HepG2 (cell line): ENCODE data around the gene CPNE1. TPM values are rescaled to one million over a fixed set of nuclear protein-coding genes. Genes with fewer than 3 reads are reported as not detected.
A peak's percentile ranks its signal among the peaks of the same experiment; 100 is the strongest.

ENCODE experiments used
- GABPA ChIP-seq, 2 experiments: IDR thresholded peaks; 2 replicates each; pipeline ENCODE4 v1.6.1; 2011 to 2016; ENCODE audit warnings: low read depth in 2 of 2, low read length in 1 of 2, missing biosample characterization in 1 of 2, missing genetic modification characterization in 1 of 2
- PAWR ChIP-seq: sonication (generic); formaldehyde crosslinking; IDR thresholded peaks from 2 replicates; pipeline ENCODE4 v1.4.0; 2020; ENCODE audit warnings: missing genetic modification reagents, mild to moderate bottlenecking, borderline replicate concordance
- PCBP1 ChIP-seq: fragments of 200-400 bp; formaldehyde crosslinking; IDR thresholded peaks from 2 replicates; pipeline ENCODE4 v1.6.1; 2017; ENCODE audit warnings: mild to moderate bottlenecking, low read depth, low read length, borderline replicate concordance
- SNAPC2 ChIP-seq: sonication (generic); formaldehyde crosslinking; IDR thresholded peaks from 2 replicates; pipeline ENCODE4 v1.8.1; 2022; ENCODE audit warnings: mild to moderate bottlenecking, missing genetic modification reagents
- STAT5B ChIP-seq: sonication (generic); formaldehyde crosslinking; IDR thresholded peaks from 2 replicates; pipeline ENCODE4 v1.4.0; 2020; ENCODE audit warnings: missing genetic modification reagents
- U2AF1 ChIP-seq: fragments of 200-400 bp; formaldehyde crosslinking; optimal IDR thresholded peaks from 2 replicates; pipeline ENCODE3; 2017; ENCODE audit warnings: mild to moderate bottlenecking, low read depth, low read length
- ZBTB3 ChIP-seq: sonication (generic); formaldehyde crosslinking; IDR thresholded peaks from 2 replicates; pipeline ENCODE4 v1.4.0; 2020; ENCODE audit warnings: low read depth, mild to moderate bottlenecking, moderate library complexity, missing genetic modification reagents, borderline replicate concordance
- ZMYM3 ChIP-seq: sonication (generic); formaldehyde crosslinking; IDR thresholded peaks from 2 replicates; pipeline ENCODE4 v1.5.1; 2020; ENCODE audit warnings: mild to moderate bottlenecking, missing genetic modification reagents
- ZNF264 ChIP-seq: sonication (generic); formaldehyde crosslinking; IDR thresholded peaks from 2 replicates; pipeline ENCODE4 v1.4.0; 2020; ENCODE audit warnings: missing genetic modification reagents
- ZNF460 ChIP-seq: sonication (generic); formaldehyde crosslinking; IDR thresholded peaks from 2 replicates; pipeline ENCODE4 v1.5.1; 2020; ENCODE audit warnings: missing genetic modification reagents, mild to moderate bottlenecking, borderline replicate concordance
- ZNF577 ChIP-seq: sonication (generic); formaldehyde crosslinking; IDR thresholded peaks from 2 replicates; pipeline ENCODE4 v1.4.0; 2020; ENCODE audit warnings: mild to moderate bottlenecking, low read depth, missing genetic modification reagents, borderline replicate concordance
- ZNF614 ChIP-seq: IDR thresholded peaks from 2 replicates; pipeline ENCODE4 v1.6.1; 2018; ENCODE audit warnings: missing biosample characterization, missing genetic modification reagents, inconsistent platforms, borderline replicate concordance
- ZNF678 ChIP-seq: sonication (generic); formaldehyde crosslinking; IDR thresholded peaks from 2 replicates; pipeline ENCODE4 v1.4.0; 2020; ENCODE audit warnings: mild to moderate bottlenecking, missing genetic modification reagents
- ZNF7 ChIP-seq: IDR thresholded peaks from 2 replicates; pipeline ENCODE4 v1.6.1; 2016; ENCODE audit warnings: missing biosample characterization, missing genetic modification reagents
- ZNF780A ChIP-seq: sonication (generic); formaldehyde crosslinking; IDR thresholded peaks from 2 replicates; pipeline ENCODE4 v1.8.0; 2022; ENCODE audit warnings: mild to moderate bottlenecking, missing genetic modification reagents, moderate library complexity
- ZSCAN29 ChIP-seq: sonication (generic); formaldehyde crosslinking; conservative IDR thresholded peaks from 2 replicates; pipeline ENCODE4 v1.4.0; 2020; ENCODE audit warnings: mild to moderate bottlenecking, missing genetic modification reagents
- polyA plus RNA-seq, 8 experiments: library from polyadenylated mRNA; depleted of rRNA in 3 of 8; stranded (reverse) in 7 of 8; unstranded in 1 of 8; fragments of >200 nt; fragmentation: Illumina TruSeq in 4 of 8; extraction: Trizol in 4 of 8; gene quantifications; 2 replicates each; pipeline versions ENCODE4 v1.2.1 to v1.2.3, GENCODE V29; 2011 to 2016; ENCODE audit warnings: low read depth in 4 of 8, missing spikeins in 1 of 8, mixed read lengths in 1 of 8; ENCODE audit not compliant: insufficient read depth in 1 of 8
- total RNA-seq, 5 experiments: library from RNA; depleted of rRNA; stranded (reverse); fragments of >200 nt; fragmentation: Illumina TruSeq; extraction: Trizol; gene quantifications; 2 replicates each; pipeline ENCODE4 v1.2.3, GENCODE V29; 2016; ENCODE audit warnings: low read depth in 1 of 5
- TF ChIP-seq, protein P1 (sequence below): sonication (generic); formaldehyde crosslinking; IDR thresholded peaks from 2 replicates; pipeline ENCODE4 v1.8.1; 2022; ENCODE audit warnings: mild to moderate bottlenecking, missing genetic modification reagents
- TF ChIP-seq, protein P2 (sequence below): sonication (generic); formaldehyde crosslinking; IDR thresholded peaks from 2 replicates; pipeline ENCODE4 v1.5.0; 2020; ENCODE audit warnings: missing genetic modification reagents
- TF ChIP-seq, protein P3 (sequence below): sonication (generic); formaldehyde crosslinking; IDR thresholded peaks from 2 replicates; pipeline ENCODE4 v1.8.1; 2023; ENCODE audit warnings: mild to moderate bottlenecking, missing genetic modification reagents
- TF ChIP-seq, protein P4 (sequence below): sonication (generic); formaldehyde crosslinking; IDR thresholded peaks from 2 replicates; pipeline ENCODE4 v1.5.1; 2020; ENCODE audit warnings: missing genetic modification reagents, mild to moderate bottlenecking, borderline replicate concordance
- TF ChIP-seq, protein P5 (sequence below): sonication (generic); formaldehyde crosslinking; IDR thresholded peaks from 2 replicates; pipeline ENCODE4 v1.5.0; 2020; ENCODE audit warnings: missing genetic modification reagents
- TF ChIP-seq, protein P6 (sequence below): sonication (generic); formaldehyde crosslinking; IDR thresholded peaks from 2 replicates; pipeline ENCODE4 v1.4.0; 2020; ENCODE audit warnings: mild to moderate bottlenecking, missing genetic modification reagents

The CPNE1 gene
- total and polyA plus RNA-seq, 2 of the 13 experiments (the other 11 are each of a cell fraction or from before 2014, with no cell fraction given) = 408 to 431 TPM

DNA sequence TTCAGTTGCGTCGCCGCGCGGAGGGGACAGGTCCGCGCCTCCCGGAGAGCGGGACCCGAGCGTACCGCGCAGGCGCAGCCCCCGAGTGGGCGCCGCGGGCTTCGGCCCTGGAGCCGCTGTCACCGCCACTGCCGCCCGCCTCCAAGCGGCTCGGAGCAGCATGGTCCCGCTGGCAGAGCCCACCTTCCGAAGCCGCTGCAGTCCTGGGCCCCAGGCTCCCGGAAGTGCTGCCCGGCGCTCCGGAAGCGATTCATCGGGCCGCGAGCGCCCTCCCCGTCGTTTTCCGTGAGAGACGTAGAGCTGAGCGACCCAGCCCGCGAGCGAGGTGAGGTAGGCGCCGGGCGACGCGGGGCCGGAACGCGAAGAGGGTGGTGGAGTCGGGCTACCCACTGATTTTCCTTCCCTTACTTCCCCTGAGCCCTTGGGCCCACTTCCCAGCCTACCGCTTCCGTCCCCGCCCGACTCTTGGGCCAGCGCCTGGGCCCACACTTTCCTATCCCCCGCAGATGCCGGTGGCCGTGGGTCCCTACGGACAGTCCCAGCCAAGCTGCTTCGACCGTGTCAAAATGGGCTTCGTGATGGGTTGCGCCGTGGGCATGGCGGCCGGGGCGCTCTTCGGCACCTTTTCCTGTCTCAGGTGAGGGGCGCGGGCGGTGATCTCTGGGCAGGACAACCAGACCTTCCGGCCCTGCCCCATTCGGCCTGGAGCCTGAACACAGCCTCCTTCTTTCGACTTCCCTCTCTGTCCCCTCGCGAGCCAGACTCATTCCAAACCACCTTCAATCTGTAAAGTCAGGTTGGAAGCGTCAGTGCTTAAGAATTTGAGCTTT is 34.6 kb upstream of the CPNE1 start, which contains the start of the genes NFS1 and ROMO1 (continued):
- TF ChIP-seq, protein P1, sequence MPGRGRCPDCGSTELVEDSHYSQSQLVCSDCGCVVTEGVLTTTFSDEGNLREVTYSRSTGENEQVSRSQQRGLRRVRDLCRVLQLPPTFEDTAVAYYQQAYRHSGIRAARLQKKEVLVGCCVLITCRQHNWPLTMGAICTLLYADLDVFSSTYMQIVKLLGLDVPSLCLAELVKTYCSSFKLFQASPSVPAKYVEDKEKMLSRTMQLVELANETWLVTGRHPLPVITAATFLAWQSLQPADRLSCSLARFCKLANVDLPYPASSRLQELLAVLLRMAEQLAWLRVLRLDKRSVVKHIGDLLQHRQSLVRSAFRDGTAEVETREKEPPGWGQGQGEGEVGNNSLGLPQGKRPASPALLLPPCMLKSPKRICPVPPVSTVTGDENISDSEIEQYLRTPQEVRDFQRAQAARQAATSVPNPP (CRISPR knock-in tag) = peak; percentile 96; the same call in 1 of the 2 replicates
- TF ChIP-seq ZNF780A (CRISPR knock-in tag) (peak; percentile 96), ZMYM3 (CRISPR knock-in tag) (peak; percentile 75; the same call in 1 of the 2 replicates), STAT5B (CRISPR knock-in tag) (peak; percentile 87), ZNF577 (peak; percentile 78), ZNF264 (CRISPR knock-in tag) (peak; percentile 75), ZNF460 (CRISPR knock-in tag) (peak; percentile 52; the same call in 1 of the 2 replicates), ZNF7 (peak; percentile 25; the same call in 1 of the 2 replicates), PAWR (CRISPR knock-in tag) (peak; percentile 86), ZNF614 (CRISPR knock-in tag) (peak; percentile 92; the same call in 1 of the 2 replicates), U2AF1 (no peak), ZSCAN29 (CRISPR knock-in tag) (peak; percentile 95; the same call in 1 of the 2 replicates), SNAPC2 (CRISPR knock-in tag) (peak; percentile 98), PCBP1 (peak; percentile 97), ZNF678 (CRISPR knock-in tag) (0 out of 2 replicates have a peak, but pooled peaks have one; percentile 8), ZBTB3 (CRISPR knock-in tag) (peak; percentile 86; the same call in 1 of the 2 replicates), GABPA (IDR thresholded peaks at IDR 0.05; ENCODE audit: low read depth, low read length) (peak; percentile 94), GABPA (CRISPR knock-in tag; IDR thresholded peaks at IDR 0.05; ENCODE audit: low read depth) (peak; percentile 94)
- TF ChIP-seq, protein P2, sequence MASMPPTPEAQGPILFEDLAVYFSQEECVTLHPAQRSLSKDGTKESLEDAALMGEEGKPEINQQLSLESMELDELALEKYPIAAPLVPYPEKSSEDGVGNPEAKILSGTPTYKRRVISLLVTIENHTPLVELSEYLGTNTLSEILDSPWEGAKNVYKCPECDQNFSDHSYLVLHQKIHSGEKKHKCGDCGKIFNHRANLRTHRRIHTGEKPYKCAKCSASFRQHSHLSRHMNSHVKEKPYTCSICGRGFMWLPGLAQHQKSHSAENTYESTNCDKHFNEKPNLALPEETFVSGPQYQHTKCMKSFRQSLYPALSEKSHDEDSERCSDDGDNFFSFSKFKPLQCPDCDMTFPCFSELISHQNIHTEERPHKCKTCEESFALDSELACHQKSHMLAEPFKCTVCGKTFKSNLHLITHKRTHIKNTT (CRISPR knock-in tag) = peak; percentile 90
- TF ChIP-seq, protein P3, sequence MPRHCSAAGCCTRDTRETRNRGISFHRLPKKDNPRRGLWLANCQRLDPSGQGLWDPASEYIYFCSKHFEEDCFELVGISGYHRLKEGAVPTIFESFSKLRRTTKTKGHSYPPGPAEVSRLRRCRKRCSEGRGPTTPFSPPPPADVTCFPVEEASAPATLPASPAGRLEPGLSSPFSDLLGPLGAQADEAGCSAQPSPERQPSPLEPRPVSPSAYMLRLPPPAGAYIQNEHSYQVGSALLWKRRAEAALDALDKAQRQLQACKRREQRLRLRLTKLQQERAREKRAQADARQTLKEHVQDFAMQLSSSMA = peak; percentile 96
- TF ChIP-seq, protein P4, sequence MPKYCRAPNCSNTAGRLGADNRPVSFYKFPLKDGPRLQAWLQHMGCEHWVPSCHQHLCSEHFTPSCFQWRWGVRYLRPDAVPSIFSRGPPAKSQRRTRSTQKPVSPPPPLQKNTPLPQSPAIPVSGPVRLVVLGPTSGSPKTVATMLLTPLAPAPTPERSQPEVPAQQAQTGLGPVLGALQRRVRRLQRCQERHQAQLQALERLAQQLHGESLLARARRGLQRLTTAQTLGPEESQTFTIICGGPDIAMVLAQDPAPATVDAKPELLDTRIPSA (CRISPR knock-in tag) = 0 out of 2 replicates have a peak, but pooled peaks have one; percentile 19
- TF ChIP-seq, protein P5, sequence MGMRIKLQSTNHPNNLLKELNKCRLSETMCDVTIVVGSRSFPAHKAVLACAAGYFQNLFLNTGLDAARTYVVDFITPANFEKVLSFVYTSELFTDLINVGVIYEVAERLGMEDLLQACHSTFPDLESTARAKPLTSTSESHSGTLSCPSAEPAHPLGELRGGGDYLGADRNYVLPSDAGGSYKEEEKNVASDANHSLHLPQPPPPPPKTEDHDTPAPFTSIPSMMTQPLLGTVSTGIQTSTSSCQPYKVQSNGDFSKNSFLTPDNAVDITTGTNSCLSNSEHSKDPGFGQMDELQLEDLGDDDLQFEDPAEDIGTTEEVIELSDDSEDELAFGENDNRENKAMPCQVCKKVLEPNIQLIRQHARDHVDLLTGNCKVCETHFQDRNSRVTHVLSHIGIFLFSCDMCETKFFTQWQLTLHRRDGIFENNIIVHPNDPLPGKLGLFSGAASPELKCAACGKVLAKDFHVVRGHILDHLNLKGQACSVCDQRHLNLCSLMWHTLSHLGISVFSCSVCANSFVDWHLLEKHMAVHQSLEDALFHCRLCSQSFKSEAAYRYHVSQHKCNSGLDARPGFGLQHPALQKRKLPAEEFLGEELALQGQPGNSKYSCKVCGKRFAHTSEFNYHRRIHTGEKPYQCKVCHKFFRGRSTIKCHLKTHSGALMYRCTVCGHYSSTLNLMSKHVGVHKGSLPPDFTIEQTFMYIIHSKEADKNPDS (CRISPR knock-in tag) = peak; percentile 63; the same call in 1 of the 2 replicates
- TF ChIP-seq, protein P6, sequence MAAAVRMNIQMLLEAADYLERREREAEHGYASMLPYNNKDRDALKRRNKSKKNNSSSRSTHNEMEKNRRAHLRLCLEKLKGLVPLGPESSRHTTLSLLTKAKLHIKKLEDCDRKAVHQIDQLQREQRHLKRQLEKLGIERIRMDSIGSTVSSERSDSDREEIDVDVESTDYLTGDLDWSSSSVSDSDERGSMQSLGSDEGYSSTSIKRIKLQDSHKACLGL (CRISPR knock-in tag) = peak; percentile 99
